PFSK-1 (cell line): Measurements from ENCODE around the gene MPP7.

Source experiments
- FOXP2 ChIP-seq: optimal IDR thresholded peaks from 2 replicates; pipeline ENCODE3; 2011; ENCODE audit warnings: borderline replicate concordance, control low read depth, inconsistent platforms; ENCODE audit not compliant: insufficient read depth; ENCODE audit errors: extremely low read length, extremely low read depth
- POLR2AphosphoS5 ChIP-seq: IDR thresholded peaks from 2 replicates; pipeline ENCODE4 v1.6.1; 2012; ENCODE audit warnings: low read depth, mild to moderate bottlenecking, control low read depth, low read length, moderate library complexity
- REST ChIP-seq, 2 experiments: IDR thresholded peaks; 2 replicates each; pipeline versions ENCODE4 v1.6.1 to v1.8.0; 2011 to 2012; ENCODE audit warnings: low read depth in 2 of 2, low read length in 2 of 2, control low read depth in 1 of 2, inconsistent platforms in 1 of 2, mild to moderate bottlenecking in 1 of 2, moderate library complexity in 1 of 2; ENCODE audit not compliant: insufficient read depth in 1 of 2
- SIN3A ChIP-seq: IDR thresholded peaks from 2 replicates; pipeline ENCODE4 v1.6.1; 2012; ENCODE audit warnings: mild to moderate bottlenecking, low read length, moderate library complexity, borderline replicate concordance; ENCODE audit not compliant: insufficient read depth
- TAF1 ChIP-seq: IDR thresholded peaks from 2 replicates; pipeline ENCODE4 v1.6.1; 2012; ENCODE audit warnings: low read length, control low read depth, borderline replicate concordance; ENCODE audit not compliant: insufficient read depth

MPP7 gene

GRCh38 chr10:28332726-28333125, 29.9 kb upstream of the MPP7 start:
- TF ChIP-seq POLR2AphosphoS5 (no peak), REST (IDR thresholded peaks at IDR 0.05; ENCODE audit: insufficient read depth in 1 of 2, low read depth in 2 of 2, low read length in 2 of 2) (no peak), SIN3A (no peak), TAF1 (no peak), FOXP2 (no peak)

- no peak for TF ChIP-seq REST (IDR thresholded peaks at IDR 0.05; ENCODE audit: insufficient read depth in 1 of 2, low read depth in 2 of 2, low read length in 2 of 2)
- TF ChIP-seq SIN3A, result no peak
- no peak for TF ChIP-seq FOXP2
- no peak for TF ChIP-seq TAF1
- TF ChIP-seq POLR2AphosphoS5, result no peak
These were observed 29.0 kb upstream of the MPP7 start for GRCh38 chr10:28331841-28332240.

- TF ChIP-seq SIN3A, result no peak
- TF ChIP-seq FOXP2, result no peak
- TF ChIP-seq TAF1, result no peak
- TF ChIP-seq REST (IDR thresholded peaks at IDR 0.05; ENCODE audit: insufficient read depth in 1 of 2, low read depth in 2 of 2, low read length in 2 of 2), result no peak
- TF ChIP-seq POLR2AphosphoS5, result no peak
These were observed 28.2 kb upstream of the MPP7 start for GRCh38 chr10:28331066-28331465.

GRCh38 chr10:28328346-28328745, 25.5 kb upstream of the MPP7 start:
- TF ChIP-seq FOXP2, result no peak
- TF ChIP-seq SIN3A, result no peak

GRCh38 chr10:28327491-28327880, 24.6 kb upstream of the MPP7 start:
- TF ChIP-seq SIN3A (no peak), POLR2AphosphoS5 (no peak), TAF1 (no peak), REST (IDR thresholded peaks at IDR 0.05; ENCODE audit: insufficient read depth in 1 of 2, low read depth in 2 of 2, low read length in 2 of 2) (no peak), FOXP2 (no peak)
